Naive thymus-derived CD4-positive, alpha-beta T cell (primary cell): ENCODE data around the gene KANK3. TPM values are rescaled to one million over a fixed set of nuclear protein-coding genes. Genes with fewer than 3 reads are reported as not detected.

ENCODE experiments used
- ATAC-seq: fragments of 150-1000 bp; cut with Tn5 transposase; 2 replicates; pipeline ENCODE4 v1.10.0; 2021; ENCODE audit warnings: mild to moderate bottlenecking, moderate library complexity
- CTCF ChIA-PET: fragments of 350-600 bp; sonication (Branson Sonifier 250); formaldehyde crosslinking; loops from one replicate; lab custom pipeline; 2021; ENCODE audit warnings: antibody characterized with exemption; lab: Charles Lee
- POLR2A ChIA-PET: fragments of 350-600 bp; sonication (Branson Sonifier 250); formaldehyde crosslinking; loops from one replicate; lab custom pipeline; 2021; ENCODE audit warnings: antibody characterized with exemption, inconsistent platforms; lab: Charles Lee
- DNase-seq, 9 donors: peaks; one replicate each; pipeline versions ENCODE4 v3.0.0 to v3.0.0-alpha.2; 2020 to 2022; ENCODE audit warnings: mixed read lengths in 1 of 9
- H3K27ac ChIP-seq: one replicate; pipeline ENCODE4 v1.7.0; 2013; ENCODE audit warnings: mild to moderate bottlenecking, low read depth, low read length, moderate library complexity
- H3K27me3 ChIP-seq, 2 donors: one replicate each; pipeline ENCODE4 v1.7.0; 2013; ENCODE audit warnings: low read length in 2 of 2, mild to moderate bottlenecking in 2 of 2, moderate library complexity in 2 of 2; ENCODE audit not compliant: control insufficient read depth in 2 of 2, insufficient read depth in 2 of 2
- H3K36me3 ChIP-seq, 3 experiments: 1 replicate in 2 of 3; 2 replicates in 1 of 3; pipeline ENCODE4 v1.7.0; 2013; ENCODE audit warnings: low read length in 3 of 3, mild to moderate bottlenecking in 3 of 3, moderate library complexity in 1 of 3; ENCODE audit not compliant: insufficient read depth in 3 of 3, control insufficient read depth in 2 of 3
- H3K4me1 ChIP-seq, 2 donors: one replicate each; pipeline ENCODE4 v1.7.0; 2013; ENCODE audit warnings: low read length in 2 of 2, mild to moderate bottlenecking in 2 of 2, moderate library complexity in 1 of 2; ENCODE audit not compliant: control insufficient read depth in 2 of 2, insufficient read depth in 2 of 2
- H3K4me3 ChIP-seq: 2 replicates; pipeline ENCODE4 v1.7.0; 2013; ENCODE audit warnings: mild to moderate bottlenecking, low read length
- H3K9me3 ChIP-seq, 3 experiments: 1 replicate in 2 of 3; 2 replicates in 1 of 3; pipeline ENCODE4 v1.7.0; 2013; ENCODE audit warnings: low read length in 3 of 3; ENCODE audit not compliant: control insufficient read depth in 2 of 3
- H3K27ac Mint-ChIP-seq, 9 donors: one replicate each; pipeline ENCODE4 v1.8.0; 2020 to 2022; ENCODE audit warnings: mixed read lengths in 9 of 9, mild to moderate bottlenecking in 8 of 9, moderate library complexity in 5 of 9, inconsistent platforms in 2 of 9
- H3K27me3 Mint-ChIP-seq, 5 donors: one replicate each; pipeline ENCODE4 v1.8.0; 2021 to 2022; ENCODE audit warnings: mixed read lengths in 5 of 5, mild to moderate bottlenecking in 1 of 5
- H3K36me3 Mint-ChIP-seq, 5 donors: one replicate each; pipeline ENCODE4 v1.8.0; 2020 to 2022; ENCODE audit warnings: mixed read lengths in 5 of 5, mild to moderate bottlenecking in 3 of 5, inconsistent platforms in 1 of 5
- H3K4me1 Mint-ChIP-seq, 7 donors: one replicate each; pipeline ENCODE4 v1.8.0; 2020 to 2022; ENCODE audit warnings: mixed read lengths in 7 of 7, mild to moderate bottlenecking in 3 of 7, inconsistent platforms in 1 of 7
- H3K4me3 Mint-ChIP-seq, 10 donors: one replicate each; pipeline ENCODE4 v1.8.0; 2020 to 2022; ENCODE audit warnings: mild to moderate bottlenecking in 10 of 10, mixed read lengths in 10 of 10, moderate library complexity in 6 of 10, inconsistent platforms in 2 of 10
- H3K9me3 Mint-ChIP-seq, 11 donors: one replicate each; pipeline ENCODE4 v1.8.0; 2020 to 2022; ENCODE audit warnings: mixed read lengths in 11 of 11, mild to moderate bottlenecking in 4 of 11, inconsistent platforms in 1 of 11, moderate library complexity in 1 of 11
- intact Hi-C, 2 donors: fragments of 100-400 bp; cut with micrococcal nuclease; formaldehyde crosslinking; loops; one replicate each; pipeline ENCODE4 v1.15.1; 2023
- polyA plus RNA-seq, 2 donors: library from polyadenylated mRNA; unstranded; fragments of 300-500 nt; fragmentation: Illumina TruSeq; gene quantifications; one replicate each; pipeline ENCODE4 v1.2.3, GENCODE V29; 2021
- total RNA-seq, 6 experiments: library from RNA in 5 of 6; stranded (reverse) in 5 of 6; gene quantifications; 1 replicate in 5 of 6; 2 replicates in 1 of 6; pipeline ENCODE4 v1.2.3 and lab custom pipeline; 2021 to 2026

The KANK3 gene
- total and polyA plus RNA-seq, 7 experiments from 2014 or later: 0.52 to 4.4 (median 1.7) TPM

DNA sequence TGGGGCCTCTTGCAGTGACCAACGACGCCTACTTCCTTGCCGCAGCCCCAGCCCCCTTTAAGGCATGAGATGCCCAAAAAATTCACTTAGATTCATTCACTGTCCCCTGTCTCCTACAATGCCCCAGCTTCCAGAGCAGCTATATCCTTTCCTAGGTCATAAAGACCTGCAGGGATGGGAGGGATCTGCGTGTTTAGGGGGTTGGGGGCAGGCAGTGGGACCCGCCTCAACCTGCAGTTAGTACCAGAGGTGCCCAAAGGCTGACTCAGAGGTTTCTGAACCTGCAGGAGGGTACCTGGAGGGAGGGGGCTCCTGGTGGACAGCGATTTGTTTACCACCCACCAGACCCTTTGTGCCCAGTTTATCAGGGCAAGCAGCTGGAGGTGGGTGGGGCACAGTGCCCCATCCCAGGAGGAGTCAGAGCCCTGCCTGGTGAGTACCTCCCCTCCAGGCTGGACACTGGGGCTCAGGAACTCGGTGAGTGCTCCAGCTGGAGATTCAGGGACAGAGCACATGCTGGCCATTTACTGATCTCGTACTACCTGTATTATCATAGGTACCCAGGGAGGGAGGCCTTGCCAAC lies 11.7 kb downstream of the KANK3 start:
- Mint-ChIP-seq H3K4me3 (no peak overlapping the region), H3K36me3 (peaks cover 0 to 4% (median 0%) of the 10 kb centered on the region in 5 donors), H3K27me3 (peaks cover 0 to 41% (median 10%) of the 10 kb centered on the region in 5 donors), H3K9me3 (no peaks in the 10 kb centered on the region), H3K4me1 (peaks cover 3 to 9% (median 4%) of the 10 kb centered on the region in 7 donors), H3K27ac (no peak overlapping the region)
- ChIA-PET POLR2A (interaction anchor here (1.1 kb wide), 1 partner anchor 9 kb away, joined by 3 read pairs; no protein-coding TSS in a partner anchor), CTCF (no interaction called here)
- H3K9me3 ChIP-seq: no peaks in the 10 kb centered on the region
- H3K27ac ChIP-seq: no peak overlapping the region
- no peak for DNase-seq
- H3K27me3 ChIP-seq: peaks cover 0 to 5% of the 10 kb centered on the region in 2 donors
- no peaks in the 10 kb centered on the region for H3K36me3 ChIP-seq
- H3K4me3 ChIP-seq: no peak overlapping the region
- H3K4me1 ChIP-seq: no peaks in the 10 kb centered on the region
- no peak for ATAC-seq
- intact Hi-C loops: no loop called here

DNA sequence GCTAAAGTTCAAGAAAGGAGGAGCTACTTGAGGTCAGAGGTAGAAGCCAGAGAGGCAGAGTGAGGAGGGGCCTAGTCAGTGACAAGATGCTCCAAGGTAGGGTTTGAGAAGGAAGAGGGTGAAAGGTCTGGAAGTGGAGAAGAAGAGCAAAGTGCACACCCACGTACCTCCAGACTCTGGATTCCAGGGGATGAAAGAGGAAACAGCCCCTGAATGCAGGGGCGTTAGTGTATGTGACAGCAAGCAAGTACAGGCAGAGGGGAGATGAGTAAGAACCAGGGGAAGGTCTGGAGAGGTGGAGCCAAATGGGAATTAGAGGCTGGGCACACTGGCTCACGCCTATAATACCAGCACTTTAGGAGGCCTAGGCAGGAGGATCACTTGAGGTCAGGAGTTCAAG lies 13.1 kb downstream of the KANK3 start:
- H3K36me3 ChIP-seq: peaks cover 0 to under 1% (median 0%) of the 10 kb centered on the region in 3 experiments
- no peak overlapping the region for H3K4me3 ChIP-seq
- no peak for DNase-seq
- Mint-ChIP-seq H3K4me1 (peaks cover 0 to 5% (median 0%) of the 10 kb centered on the region in 7 donors), H3K9me3 (no peaks in the 10 kb centered on the region), H3K36me3 (peaks cover 0 to 4% (median 0%) of the 10 kb centered on the region in 5 donors), H3K4me3 (no peak overlapping the region), H3K27ac (peak overlapping the region in 2 of 9 donors; percentile 0 to 23), H3K27me3 (peaks cover 0 to 35% (median 4%) of the 10 kb centered on the region in 5 donors)
- CTCF ChIA-PET: no interaction called here
- H3K27ac ChIP-seq: no peak overlapping the region
- intact Hi-C loops: no loop called here
- H3K27me3 ChIP-seq: peaks cover 0 to 5% of the 10 kb centered on the region in 2 donors
- POLR2A ChIA-PET: interaction anchor here (1.1 kb wide), 1 partner anchor 7 kb away, joined by 3 read pairs; no protein-coding TSS in a partner anchor
- no peak for ATAC-seq
- H3K9me3 ChIP-seq: no peaks in the 10 kb centered on the region
- no peaks in the 10 kb centered on the region for H3K4me1 ChIP-seq

DNA sequence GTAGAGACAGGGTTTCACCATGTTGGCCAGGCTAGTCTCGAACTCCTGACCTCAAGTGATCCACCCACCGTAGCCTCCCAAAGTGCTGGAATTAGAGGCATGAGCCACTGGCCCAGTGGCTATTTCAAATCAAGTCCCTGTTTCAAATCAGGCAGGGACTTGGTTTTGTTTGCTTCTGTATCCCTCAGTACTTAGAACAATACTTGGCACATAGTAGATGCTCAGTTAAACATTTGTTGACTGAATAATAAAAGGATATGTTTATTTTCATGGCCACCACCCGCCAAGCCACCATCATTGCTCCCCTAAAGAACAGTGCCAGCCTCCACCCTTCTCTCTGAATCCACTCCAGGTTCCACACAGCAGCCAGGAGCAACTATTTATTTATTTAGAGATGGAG lies 17.6 kb downstream of the KANK3 start:
- ChIA-PET POLR2A (no interaction called here), CTCF (no interaction called here)
- no peak for DNase-seq
- peaks cover 0 to 20% (median 0%) of the 10 kb centered on the region in 5 donors for H3K27me3 Mint-ChIP-seq
- H3K4me3 Mint-ChIP-seq: peak overlapping the region in 1 of 10 donors; percentile 18
- H3K27ac Mint-ChIP-seq: peak overlapping the region in 3 of 9 donors; percentile 14 to 38 (median 16)
- H3K4me1 Mint-ChIP-seq: peaks cover 14 to 23% (median 16%) of the 10 kb centered on the region in 7 donors
- Histone ChIP-seq H3K4me1 (peaks cover 15 to 16% of the 10 kb centered on the region in 2 donors), H3K9me3 (no peaks in the 10 kb centered on the region), H3K36me3 (peaks cover 4 to 37% (median 4%) of the 10 kb centered on the region in 3 experiments), H3K27me3 (no peaks in the 10 kb centered on the region), H3K27ac (no peak overlapping the region), H3K4me3 (no peak overlapping the region)
- peaks cover 0 to 17% (median 0%) of the 10 kb centered on the region in 5 donors for H3K36me3 Mint-ChIP-seq
- peaks cover 0 to 1% (median 0%) of the 10 kb centered on the region in 11 donors for H3K9me3 Mint-ChIP-seq
- intact Hi-C loops: no loop called here
- no peak for ATAC-seq

- Histone ChIP-seq H3K27me3 (no peaks in the 10 kb centered on the region), H3K4me1 (peaks cover 25% of the 10 kb centered on the region in 2 donors), H3K9me3 (no peaks in the 10 kb centered on the region), H3K27ac (no peak overlapping the region), H3K4me3 (no peak overlapping the region), H3K36me3 (peaks cover 4 to 37% (median 4%) of the 10 kb centered on the region in 3 experiments)
- POLR2A ChIA-PET: interaction anchor here (0.6 to 4.5 kb wide), 5 partner anchors 12 to 374 kb away, joined by 3 to 31 read pairs (median 3); partner anchors contain the start of gene KANK3
- DNase-seq (no peak), ATAC-seq (no peak)
- Mint-ChIP-seq H3K9me3 (peaks cover 0 to 1% (median 0%) of the 10 kb centered on the region in 11 donors), H3K4me3 (no peak overlapping the region), H3K27ac (peak overlapping the region in 3 of 9 donors; percentile 25 to 75 (median 28)), H3K27me3 (peaks cover 0 to 15% (median 0%) of the 10 kb centered on the region in 5 donors), H3K4me1 (peaks cover 16 to 33% (median 26%) of the 10 kb centered on the region in 7 donors), H3K36me3 (peaks cover 0 to 15% (median 0%) of the 10 kb centered on the region in 5 donors)
- intact Hi-C loops: no loop called here
- CTCF ChIA-PET: interaction anchor here (0.6 kb wide), 1 partner anchor 255 kb away, joined by 7 read pairs; no protein-coding TSS in a partner anchor
Observed at GRCh38 chr19:8324186-8325050, 18.6 kb downstream of the KANK3 start.

DNA sequence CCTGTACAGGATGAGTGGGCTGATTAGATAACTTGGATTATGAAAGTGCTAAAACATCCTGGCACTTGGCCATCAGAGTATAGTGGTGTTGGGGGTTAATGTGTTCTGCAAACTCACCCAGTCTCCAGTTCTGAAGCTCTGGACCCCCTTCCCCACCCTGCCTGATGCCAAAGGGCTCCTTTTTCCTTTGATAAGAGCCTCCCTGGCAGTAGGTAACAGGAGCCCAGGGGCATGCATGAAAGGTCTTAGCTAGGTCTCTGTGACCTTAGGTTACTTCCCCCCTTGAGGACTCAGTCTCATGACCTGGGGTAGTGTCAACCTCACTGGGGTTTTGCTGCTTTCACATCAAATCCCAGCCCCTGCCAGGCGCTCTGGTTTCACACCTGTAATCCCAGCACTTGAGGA lies 19.3 kb downstream of the KANK3 start:
- DNase-seq (no peak), ATAC-seq (no peak)
- H3K27ac ChIP-seq: no peak overlapping the region
- H3K27me3 ChIP-seq: no peaks in the 10 kb centered on the region
- Mint-ChIP-seq H3K4me1 (peaks cover 16 to 37% (median 27%) of the 10 kb centered on the region in 7 donors), H3K9me3 (peaks cover 0 to 1% (median 0%) of the 10 kb centered on the region in 11 donors), H3K27ac (peak overlapping the region in 3 of 9 donors; percentile 28 to 98 (median 75)), H3K4me3 (peak overlapping the region in 5 of 10 donors; percentile 14 to 99 (median 90)), H3K36me3 (peaks cover 0 to 15% (median 0%) of the 10 kb centered on the region in 5 donors), H3K27me3 (peaks cover 0 to 14% (median 0%) of the 10 kb centered on the region in 5 donors)
- intact Hi-C loops: no loop called here
- POLR2A ChIA-PET: interaction anchor here (0.6 to 4.5 kb wide), 7 partner anchors 13 to 374 kb away, joined by 3 to 31 read pairs (median 3); partner anchors contain the start of gene KANK3
- H3K4me1 ChIP-seq: peaks cover 25% of the 10 kb centered on the region in 2 donors
- no peak overlapping the region for H3K4me3 ChIP-seq
- peaks cover 4 to 37% (median 4%) of the 10 kb centered on the region in 3 experiments for H3K36me3 ChIP-seq
- CTCF ChIA-PET: interaction anchor here (0.6 kb wide), 1 partner anchor 256 kb away, joined by 7 read pairs; no protein-coding TSS in a partner anchor
- no peaks in the 10 kb centered on the region for H3K9me3 ChIP-seq

DNA sequence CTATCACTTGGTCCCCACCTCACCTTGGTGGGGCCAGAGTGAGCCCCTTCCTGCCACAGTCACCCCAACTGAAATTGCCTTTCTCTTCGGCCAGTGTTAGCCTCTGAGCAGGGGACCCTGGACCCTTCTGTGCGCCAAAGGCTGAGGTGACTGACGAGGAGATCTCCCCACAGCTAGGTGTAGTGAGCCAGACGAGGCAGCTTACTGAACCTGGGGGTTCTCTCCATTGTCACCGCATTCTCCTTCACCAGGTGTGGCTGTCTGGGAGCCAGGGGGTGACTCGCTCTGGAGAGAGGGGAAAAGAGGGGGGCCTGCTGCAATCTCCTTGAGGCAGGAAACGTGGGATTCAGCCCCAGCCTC lies 20.4 kb downstream of the KANK3 start:
- Mint-ChIP-seq H3K27ac (peak overlapping the region in 8 of 9 donors; percentile 15 to 99 (median 97)), H3K4me1 (peaks cover 16 to 38% (median 27%) of the 10 kb centered on the region in 7 donors), H3K9me3 (peaks cover 0 to 1% (median 0%) of the 10 kb centered on the region in 11 donors), H3K27me3 (peaks cover 0 to 6% (median 0%) of the 10 kb centered on the region in 5 donors), H3K4me3 (peak overlapping the region; percentile 90 to 99 (median 98)), H3K36me3 (peaks cover 0 to 15% (median 0%) of the 10 kb centered on the region in 5 donors)
- H3K36me3 ChIP-seq: peaks cover 4 to 37% (median 4%) of the 10 kb centered on the region in 3 experiments
- no peaks in the 10 kb centered on the region for H3K9me3 ChIP-seq
- H3K27ac ChIP-seq: peak overlapping the region; percentile 96
- peaks cover 25% of the 10 kb centered on the region in 2 donors for H3K4me1 ChIP-seq
- CTCF ChIA-PET: no interaction called here
- peak overlapping the region; percentile 98 for H3K4me3 ChIP-seq
- intact Hi-C loops: no loop called here
- ATAC-seq (no peak), DNase-seq (no peak)
- POLR2A ChIA-PET: interaction anchor here (0.9 to 4.5 kb wide), 3 partner anchors 8 to 19 kb away, joined by 3 to 31 read pairs (median 15); partner anchors contain the start of gene KANK3
- no peaks in the 10 kb centered on the region for H3K27me3 ChIP-seq
